Activated CD4-positive, alpha-beta T cell treated with anti-CD3 and anti-CD28 coated beads for 4 hours (primary cell): ENCODE data around the gene KMT2A.
A peak's percentile ranks its signal among the peaks of the same experiment; 100 is the strongest.
"Not testable (repeated sequence)": the region's sequence is repeated elsewhere in the genome, so short reads cannot be mapped to it uniquely, and the experiment has no call there.

Source experiments
- DNase-seq, 2 donors: peaks; one replicate each; pipeline ENCODE4 v3.0.0-alpha.2; 2020

Gene KMT2A

GRCh38 chr11:118535261-118535660 is 99.0 kb downstream of the KMT2A start:
- DNase-seq, result no peak

- DNase-seq, result no peak
These were observed 100.4 kb downstream of the KMT2A start for GRCh38 chr11:118536726-118537125.

- no peak for DNase-seq
These were observed 101.2 kb downstream of the KMT2A start for GRCh38 chr11:118537409-118537980.

DNA sequence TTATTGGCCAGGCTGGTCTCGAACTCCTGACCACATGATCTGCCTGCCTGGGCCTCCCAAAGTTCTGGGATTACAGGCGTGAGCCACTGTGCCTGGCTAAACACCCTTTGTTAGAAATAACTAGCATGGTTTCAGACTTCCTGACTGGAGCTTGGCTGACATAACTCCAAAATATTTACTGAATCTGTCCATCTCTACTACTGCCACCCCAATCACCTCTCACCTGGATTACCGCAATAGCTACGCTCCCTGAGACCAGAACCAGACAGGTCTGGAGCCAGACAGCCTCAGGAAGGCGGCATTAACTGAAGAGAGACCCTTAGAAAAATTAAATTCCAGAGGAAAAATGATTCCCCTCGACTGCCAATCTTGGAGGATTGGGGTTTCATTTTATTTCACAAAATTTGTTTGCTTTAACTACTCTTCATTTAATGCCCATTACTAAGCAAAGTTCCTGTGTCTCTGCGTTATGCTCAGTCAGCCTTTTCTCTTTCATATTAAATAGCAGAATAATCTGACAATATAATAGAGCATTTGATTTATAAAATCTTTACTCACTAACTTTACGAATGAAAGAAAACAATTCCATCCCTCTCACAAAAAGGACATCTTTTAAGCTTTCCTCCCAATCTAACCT is 107.8 kb downstream of the KMT2A start:
- no peak for DNase-seq

DNA sequence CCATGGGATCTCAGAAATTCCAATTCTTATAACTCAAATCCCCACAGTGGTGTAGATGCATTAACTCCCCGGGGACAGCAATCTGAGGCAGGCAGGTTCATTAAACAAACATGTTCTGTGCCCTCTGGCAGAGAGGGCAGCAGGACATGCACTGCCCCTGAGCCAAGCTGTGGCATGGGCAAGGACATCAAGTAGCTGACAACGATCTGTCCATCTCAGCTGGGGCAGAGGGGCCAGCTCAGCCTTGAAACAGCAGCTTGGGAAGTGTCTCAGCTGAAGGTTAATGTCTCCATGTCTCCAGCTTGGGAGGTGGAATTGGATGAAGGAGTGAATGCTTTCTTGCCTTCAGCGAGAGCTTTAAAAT is 108.3 kb downstream of the KMT2A start:
- DNase-seq, result no peak

DNA sequence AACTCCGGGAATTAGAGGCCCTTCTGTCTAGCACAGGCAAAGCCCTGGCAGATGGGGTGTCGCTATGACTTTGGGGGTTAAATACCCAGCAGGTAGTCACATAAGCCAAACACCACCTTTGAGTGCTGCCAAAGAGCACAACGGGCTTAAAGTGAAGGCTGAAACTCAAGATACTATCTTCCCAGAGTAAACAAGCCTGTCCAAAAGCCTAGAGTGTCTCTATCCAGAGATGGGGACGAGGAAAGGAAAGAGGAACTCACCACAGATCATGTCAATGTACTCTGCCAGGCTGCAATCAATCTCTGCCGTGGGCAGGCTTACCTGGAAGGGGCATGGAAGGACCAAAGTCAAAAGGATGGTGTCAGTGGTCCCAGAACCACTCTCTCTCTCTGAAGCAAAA is 109.2 kb downstream of the KMT2A start:
- DNase-seq, result no peak

DNA sequence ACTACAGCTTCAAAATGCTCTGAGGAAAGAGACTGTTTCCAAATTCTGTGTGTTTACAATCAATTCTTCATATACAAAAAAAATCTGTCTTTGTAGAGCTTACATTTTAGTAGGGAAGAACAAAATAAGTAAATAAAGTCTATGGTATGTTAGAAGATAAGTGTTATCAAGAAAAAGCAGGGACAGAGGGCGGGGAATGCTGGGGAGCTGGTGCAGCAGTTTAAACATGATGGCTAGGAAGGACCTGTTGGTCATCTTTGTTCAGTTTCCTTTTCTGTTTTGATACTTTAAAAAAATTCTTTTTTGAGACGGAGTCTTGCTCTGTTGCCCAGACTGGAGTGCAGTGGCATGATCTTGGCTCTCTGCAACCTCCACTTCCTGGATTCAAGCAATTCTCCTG is 110.8 kb downstream of the KMT2A start:
- no peak for DNase-seq

GRCh38 chr11:118552341-118552740 is 116.0 kb downstream of the KMT2A start:
- no peak for DNase-seq

- DNase-seq, result no peak
These were observed 124.5 kb downstream of the KMT2A start for GRCh38 chr11:118560806-118561205.

- DNase-seq, result no peak
These were observed 128.8 kb downstream of the KMT2A start for GRCh38 chr11:118565051-118565450.

DNA sequence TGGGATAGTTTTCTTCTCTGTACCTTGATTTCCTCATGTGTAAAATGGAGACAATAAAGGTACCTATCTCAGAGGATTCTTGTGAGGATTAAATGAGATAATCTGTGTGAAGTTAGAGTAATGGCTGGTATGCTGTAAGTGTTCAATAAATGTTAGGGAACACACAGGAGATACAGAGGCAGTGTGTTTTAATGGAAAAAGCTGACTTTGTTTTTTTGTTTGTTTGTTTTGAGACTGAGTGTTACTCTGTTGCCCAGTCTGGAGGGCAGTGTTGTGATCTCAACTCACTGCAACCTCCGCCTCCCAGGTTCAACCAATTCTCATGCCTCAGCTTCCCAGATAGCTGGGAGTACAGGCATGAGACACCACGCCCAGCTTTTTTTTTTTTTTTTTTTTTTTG is 133.4 kb downstream of the KMT2A start:
- no peak for DNase-seq

- DNase-seq, result no peak
These were observed 134.5 kb downstream of the KMT2A start for GRCh38 chr11:118570787-118571186.

GRCh38 chr11:118571701-118572060 is 135.4 kb downstream of the KMT2A start:
- not testable (repeated sequence) for DNase-seq

GRCh38 chr11:118572061-118572980 is 136.0 kb downstream of the KMT2A start, which contains the start of gene ARCN1:
TSS of gene ARCN1 (plus strand) at chr11:118572409. CDS start at chr11:118572548, 139 bp downstream.
- DNase-seq, result peak; percentile 71 to 79

DNA sequence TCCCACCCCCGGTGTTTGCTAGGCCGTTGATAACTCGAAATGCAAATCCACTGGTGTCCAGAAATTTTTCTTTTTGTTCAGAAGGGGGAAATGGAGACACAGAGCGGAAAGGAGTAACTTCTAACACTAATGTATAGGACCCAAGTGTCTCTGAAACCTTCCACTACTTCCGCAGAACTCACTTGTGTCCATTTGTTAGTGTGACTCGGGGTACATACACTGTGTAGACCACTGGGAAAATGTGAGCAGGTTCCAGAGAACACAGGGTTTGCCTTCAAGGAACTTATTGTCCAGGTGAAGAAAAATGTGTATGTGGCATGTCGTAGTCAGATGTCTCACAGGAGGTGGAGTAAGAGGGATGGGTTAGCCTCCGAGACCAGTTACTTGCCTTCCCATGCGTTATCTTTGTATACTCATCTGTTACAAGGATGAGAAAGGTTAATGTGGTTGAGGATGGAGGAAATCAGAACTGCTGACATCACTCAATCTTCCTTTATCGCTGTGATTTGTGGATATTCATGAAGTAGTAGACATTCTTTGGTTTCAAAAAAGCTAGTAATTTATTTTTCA is 136.8 kb downstream of the KMT2A start:
- peak; percentile 15 to 26 for DNase-seq

DNA sequence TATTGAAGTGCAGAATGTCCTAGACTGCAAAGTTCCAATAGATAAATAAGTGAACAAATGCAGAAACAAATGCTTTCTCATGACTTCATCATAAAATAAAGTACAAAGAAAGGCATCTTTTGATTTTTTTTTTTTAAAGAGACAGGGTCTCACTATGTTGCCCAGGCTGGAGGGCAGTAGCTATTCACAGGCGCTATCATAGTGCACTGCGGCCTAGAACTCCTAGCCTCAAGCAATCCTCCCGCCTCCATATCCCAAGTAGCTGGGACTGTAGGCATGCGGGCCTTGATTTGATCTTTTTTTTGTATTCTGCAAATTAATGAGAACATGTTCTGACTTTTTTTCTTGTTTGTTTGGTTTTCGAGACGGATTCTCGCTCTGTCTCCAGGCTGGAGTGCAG is 138.3 kb downstream of the KMT2A start:
- DNase-seq, result no peak
